Cardiac muscle cell (in vitro differentiated cells and primary cell): ENCODE results near the gene CDH7. TPM values are rescaled to one million over a fixed set of nuclear protein-coding genes. Genes with fewer than 3 reads are reported as not detected.

Source experiments
- DNase-seq, 2 donors: peaks; one replicate each; pipeline versions ENCODE4 v3.0.0 to v3.0.0-alpha.2; 2010 to 2017; ENCODE audit warnings: low read depth in 1 of 2, low spot score in 1 of 2
- H3K27ac ChIP-seq: fragments of 200-600 bp; sonication (generic); 2 replicates; pipeline ENCODE4 v1.5.1; 2016
- H3K27me3 ChIP-seq: fragments of 200-600 bp; sonication (generic); 2 replicates; pipeline ENCODE4 v1.6.0; 2016; ENCODE audit warnings: control low read depth
- H3K36me3 ChIP-seq: fragments of 200-600 bp; sonication (generic); 2 replicates; pipeline ENCODE4 v1.5.1; 2016; ENCODE audit warnings: control low read depth
- H3K4me1 ChIP-seq: fragments of 200-600 bp; sonication (generic); 2 replicates; pipeline ENCODE4 v1.8.1; 2017; ENCODE audit warnings: low read depth, mild to moderate bottlenecking, mixed run types
- H3K4me3 ChIP-seq: fragments of 200-600 bp; sonication (generic); 2 replicates; pipeline ENCODE4 v1.5.1; 2016; ENCODE audit warnings: mild to moderate bottlenecking
- H3K9me3 ChIP-seq: fragments of 200-600 bp; sonication (generic); 2 replicates; pipeline ENCODE4 v1.5.1; 2017; ENCODE audit warnings: low read depth, mild to moderate bottlenecking, control low read depth
- polyA plus RNA-seq: library from polyadenylated mRNA; unstranded; fragments of >200 nt; fragmentation: Nextera tagmentation; extraction: Ambion mirVana; gene quantifications from 2 replicates; pipeline ENCODE4 v1.2.1, GENCODE V29; 2016
- total RNA-seq: library from RNA; depleted of rRNA; stranded (reverse); fragments of >200 nt; gene quantifications from 2 replicates; pipeline ENCODE4 v1.2.3, GENCODE V29; 2016
- TF ChIP-seq, protein P1 (sequence below): IDR thresholded peaks from 2 replicates; pipeline ENCODE4 v1.5.1; 2012; ENCODE audit warnings: low read depth, mild to moderate bottlenecking, low read length

The CDH7 gene
- total and polyA plus RNA-seq, 2 experiments from 2014 or later, result 0.01 to 0.74 TPM

DNA sequence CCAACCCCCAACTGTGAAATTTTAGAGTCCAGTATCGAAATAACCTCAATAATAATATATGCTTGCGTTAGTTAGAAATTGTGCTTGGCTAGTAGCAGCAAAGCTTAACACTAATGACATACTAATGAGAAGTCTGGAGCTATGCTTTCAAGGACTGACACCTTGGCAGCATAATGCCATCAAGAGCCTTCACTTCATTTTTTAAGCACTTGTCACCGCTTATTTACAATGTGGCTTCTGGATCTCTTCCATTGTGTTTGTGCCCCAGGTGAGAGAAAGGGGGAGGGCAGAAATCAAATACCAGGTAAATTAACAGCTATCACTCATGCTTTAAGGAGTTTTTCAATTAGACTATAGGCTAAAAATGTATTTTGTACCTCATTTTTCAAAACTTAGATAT is 101.5 kb downstream of the CDH7 start:
- no peak overlapping the region for H3K4me3 ChIP-seq
- no peaks in the 10 kb centered on the region for H3K4me1 ChIP-seq
- no peaks in the 10 kb centered on the region for H3K36me3 ChIP-seq
- no peak for DNase-seq
- TF ChIP-seq, protein P1, sequence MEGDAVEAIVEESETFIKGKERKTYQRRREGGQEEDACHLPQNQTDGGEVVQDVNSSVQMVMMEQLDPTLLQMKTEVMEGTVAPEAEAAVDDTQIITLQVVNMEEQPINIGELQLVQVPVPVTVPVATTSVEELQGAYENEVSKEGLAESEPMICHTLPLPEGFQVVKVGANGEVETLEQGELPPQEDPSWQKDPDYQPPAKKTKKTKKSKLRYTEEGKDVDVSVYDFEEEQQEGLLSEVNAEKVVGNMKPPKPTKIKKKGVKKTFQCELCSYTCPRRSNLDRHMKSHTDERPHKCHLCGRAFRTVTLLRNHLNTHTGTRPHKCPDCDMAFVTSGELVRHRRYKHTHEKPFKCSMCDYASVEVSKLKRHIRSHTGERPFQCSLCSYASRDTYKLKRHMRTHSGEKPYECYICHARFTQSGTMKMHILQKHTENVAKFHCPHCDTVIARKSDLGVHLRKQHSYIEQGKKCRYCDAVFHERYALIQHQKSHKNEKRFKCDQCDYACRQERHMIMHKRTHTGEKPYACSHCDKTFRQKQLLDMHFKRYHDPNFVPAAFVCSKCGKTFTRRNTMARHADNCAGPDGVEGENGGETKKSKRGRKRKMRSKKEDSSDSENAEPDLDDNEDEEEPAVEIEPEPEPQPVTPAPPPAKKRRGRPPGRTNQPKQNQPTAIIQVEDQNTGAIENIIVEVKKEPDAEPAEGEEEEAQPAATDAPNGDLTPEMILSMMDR, result no peak
- H3K27ac ChIP-seq, result no peak overlapping the region
- no peaks in the 10 kb centered on the region for H3K9me3 ChIP-seq
- no peaks in the 10 kb centered on the region for H3K27me3 ChIP-seq

DNA sequence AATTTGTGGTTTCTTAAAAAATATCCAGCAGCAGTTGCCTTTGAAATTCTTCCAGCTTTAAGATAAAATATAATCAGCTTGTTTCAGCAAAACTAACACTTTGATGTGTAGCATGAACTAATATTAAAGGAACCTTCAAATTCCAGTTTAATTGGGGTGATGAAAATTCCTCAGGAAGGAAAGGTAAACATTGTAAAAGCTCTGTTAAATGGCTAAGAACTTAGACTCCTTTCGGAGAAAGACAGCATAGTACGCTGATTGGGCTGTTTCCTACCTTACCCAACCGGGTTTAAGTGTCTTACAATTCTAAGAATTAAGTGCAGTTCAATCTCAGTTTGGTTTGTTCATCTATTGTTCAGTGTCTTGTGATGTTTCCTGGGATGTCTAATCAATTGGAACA is 108.3 kb downstream of the CDH7 start:
- H3K9me3 ChIP-seq, result no peaks in the 10 kb centered on the region
- no peak for DNase-seq
- TF ChIP-seq, protein P1, result no peak
- no peak overlapping the region for H3K4me3 ChIP-seq
- H3K36me3 ChIP-seq, result no peaks in the 10 kb centered on the region
- no peaks in the 10 kb centered on the region for H3K27me3 ChIP-seq
- H3K4me1 ChIP-seq, result no peaks in the 10 kb centered on the region
- no peak overlapping the region for H3K27ac ChIP-seq

DNA sequence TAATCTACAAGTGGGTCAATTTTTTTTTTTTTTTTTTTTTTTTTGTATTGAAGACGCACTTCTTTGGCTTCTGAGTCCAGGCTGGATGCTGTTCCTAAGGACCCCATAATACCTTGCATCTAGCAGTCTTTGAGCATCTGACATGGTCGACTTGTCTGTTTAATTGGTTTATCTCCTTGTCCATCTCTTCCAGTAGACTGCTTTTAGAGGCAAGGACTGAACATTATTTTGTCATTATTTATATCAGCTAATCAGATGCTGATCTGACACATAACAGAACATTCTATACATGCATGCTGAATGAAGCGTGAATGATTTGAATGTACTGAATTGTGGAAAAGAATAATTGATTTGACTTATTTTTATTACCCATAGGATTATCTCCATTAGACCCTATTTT is 118.7 kb downstream of the CDH7 start:
- no peaks in the 10 kb centered on the region for H3K36me3 ChIP-seq
- H3K27me3 ChIP-seq, result no peaks in the 10 kb centered on the region
- no peak overlapping the region for H3K4me3 ChIP-seq
- no peaks in the 10 kb centered on the region for H3K4me1 ChIP-seq
- no peaks in the 10 kb centered on the region for H3K9me3 ChIP-seq
- DNase-seq, result no peak
- no peak overlapping the region for H3K27ac ChIP-seq
- TF ChIP-seq, protein P1, result no peak

DNA sequence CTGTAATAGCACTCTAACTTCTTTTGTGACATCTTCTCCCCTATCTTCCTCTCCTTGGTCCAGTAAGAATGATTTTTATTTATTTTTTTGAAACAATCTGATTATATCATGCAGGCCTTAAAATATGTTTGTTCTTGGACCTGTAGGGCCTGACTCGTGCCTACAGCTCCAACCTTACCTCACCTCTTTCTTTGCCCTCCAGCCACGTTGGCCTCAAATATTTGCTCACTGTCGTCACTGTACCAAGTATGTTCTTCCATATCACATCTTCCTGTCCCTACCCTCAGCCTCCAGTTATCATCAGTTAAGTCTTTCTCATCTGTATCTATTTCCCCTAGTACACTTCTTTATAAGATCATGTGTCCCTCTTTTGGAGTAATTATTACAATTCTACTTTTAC is 125.5 kb downstream of the CDH7 start:
- Histone ChIP-seq H3K4me1 (no peaks in the 10 kb centered on the region), H3K4me3 (no peak overlapping the region), H3K27ac (no peak overlapping the region), H3K27me3 (no peaks in the 10 kb centered on the region), H3K9me3 (no peaks in the 10 kb centered on the region), H3K36me3 (no peaks in the 10 kb centered on the region)
- DNase-seq, result no peak
- TF ChIP-seq, protein P1, result no peak

DNA sequence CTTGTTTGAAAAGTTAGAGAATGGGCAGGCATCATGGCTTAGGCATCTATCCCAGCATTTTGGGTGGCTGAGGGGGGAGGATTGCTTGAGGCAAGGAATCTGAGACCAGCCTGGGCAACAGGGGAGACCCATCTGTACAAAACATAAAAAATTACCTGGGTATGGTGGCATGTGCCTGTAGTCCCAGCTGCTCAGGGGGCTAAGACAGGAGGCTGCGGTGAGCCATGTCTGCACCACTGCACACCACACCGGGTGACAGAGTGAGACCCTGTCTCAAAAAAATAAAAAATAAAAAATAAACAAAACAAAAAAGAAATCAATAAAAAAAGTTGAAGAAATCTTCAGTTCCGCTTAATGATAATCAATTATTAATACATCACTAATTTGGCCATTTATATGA is 146.5 kb downstream of the CDH7 start:
- no peaks in the 10 kb centered on the region for H3K9me3 ChIP-seq
- no peak for DNase-seq
- H3K4me1 ChIP-seq, result no peaks in the 10 kb centered on the region
- TF ChIP-seq, protein P1, result no peak
- H3K27ac ChIP-seq, result no peak overlapping the region
- H3K27me3 ChIP-seq, result no peaks in the 10 kb centered on the region
- H3K36me3 ChIP-seq, result no peaks in the 10 kb centered on the region
- H3K4me3 ChIP-seq, result no peak overlapping the region

DNA sequence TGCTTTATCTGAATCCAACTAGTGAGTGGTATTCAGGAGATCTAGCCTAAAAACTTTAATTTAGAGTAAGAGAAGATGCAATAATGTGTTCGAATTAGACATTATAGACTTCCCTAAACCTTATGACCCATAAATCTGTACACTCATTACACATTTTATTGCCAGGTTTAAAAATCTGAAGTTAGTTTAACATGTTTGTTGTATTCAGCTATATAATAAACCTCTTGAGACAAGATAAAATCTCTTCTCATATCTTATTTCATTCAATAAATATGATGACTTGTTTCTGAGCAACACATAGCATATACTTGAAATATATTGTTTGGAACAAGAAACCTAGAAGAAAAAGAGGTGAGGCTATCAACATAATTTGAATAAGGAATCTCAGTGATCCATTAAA is 150.7 kb downstream of the CDH7 start:
- H3K9me3 ChIP-seq, result no peaks in the 10 kb centered on the region
- H3K27me3 ChIP-seq, result no peaks in the 10 kb centered on the region
- TF ChIP-seq, protein P1, result no peak
- no peak overlapping the region for H3K27ac ChIP-seq
- H3K4me3 ChIP-seq, result no peak overlapping the region
- H3K36me3 ChIP-seq, result no peaks in the 10 kb centered on the region
- H3K4me1 ChIP-seq, result no peaks in the 10 kb centered on the region
- no peak for DNase-seq
